Panc1 (cell line): ENCODE measurements around the gene RTL3. TPM values are rescaled to one million over a fixed set of nuclear protein-coding genes. Genes with fewer than 3 reads are reported as not detected.

Source experiments
- ATAC-seq: fragments of 200-7000 bp; cut with Tn5 transposase; 2 replicates; pipeline ENCODE4 v1.9.1; 2020; ENCODE audit warnings: mild to moderate bottlenecking, moderate library complexity
- BruUV-seq: library from RNA; stranded (reverse); fragments of 400-500 nt; replicated peaks from 2 replicates; lab custom pipeline; 2021; lab: Mats Ljungman, UMichigan
- CTCF ChIA-PET: fragments of 300-600 bp; sonication (Branson Sonifier 250); formaldehyde crosslinking; loops from one replicate; lab custom pipeline; 2022; ENCODE audit warnings: antibody characterized with exemption; lab: Charles Lee
- POLR2A ChIA-PET: fragments of 300-600 bp; sonication (Branson Sonifier 250); formaldehyde crosslinking; loops from one replicate; lab custom pipeline; 2022; ENCODE audit warnings: antibody characterized with exemption; lab: Charles Lee
- DNase-seq: peaks from one replicate; pipeline ENCODE4 v3.0.0-alpha.2; 2010; ENCODE audit warnings: low read depth, low spot score
- H3K27ac ChIP-seq: 2 replicates; pipeline ENCODE4 v1.5.1; 2011; ENCODE audit warnings: mild to moderate bottlenecking, low read length, inconsistent platforms
- H3K27me3 ChIP-seq: fragments of 200-500 bp; sonication (Bioruptor generic); 2 replicates; pipeline ENCODE4 v1.6.0; 2014; ENCODE audit warnings: low read length, inconsistent platforms; ENCODE audit not compliant: control insufficient read depth, insufficient read depth
- H3K36me3 ChIP-seq: fragments of 200-500 bp; sonication (Bioruptor generic); 2 replicates; pipeline ENCODE4 v1.5.1; 2014; ENCODE audit warnings: inconsistent platforms, mild to moderate bottlenecking, low read length, moderate library complexity; ENCODE audit not compliant: control insufficient read depth, insufficient read depth
- H3K4me1 ChIP-seq: 2 replicates; pipeline ENCODE4 v1.5.1; 2011; ENCODE audit warnings: inconsistent platforms, mild to moderate bottlenecking, low read length, moderate library complexity; ENCODE audit not compliant: control insufficient read depth, insufficient read depth
- H3K4me3 ChIP-seq, 2 experiments: 2 replicates each; pipeline ENCODE4 v1.5.1; 2011 to 2012; ENCODE audit warnings: low read depth in 2 of 2, low read length in 2 of 2, mild to moderate bottlenecking in 2 of 2, inconsistent platforms in 1 of 2, moderate library complexity in 1 of 2
- H3K9me3 ChIP-seq: fragments of 200-500 bp; sonication (Bioruptor generic); 2 replicates; pipeline ENCODE4 v1.5.1; 2014; ENCODE audit warnings: low read depth, mild to moderate bottlenecking, inconsistent platforms, low read length, moderate library complexity; ENCODE audit not compliant: control insufficient read depth, insufficient read depth
- POLR2AphosphoS5 ChIP-seq: IDR thresholded peaks from 2 replicates; pipeline ENCODE4 v1.6.1; 2012; ENCODE audit warnings: mild to moderate bottlenecking, low read depth, low read length, moderate library complexity
- SIN3A ChIP-seq: IDR thresholded peaks from 2 replicates; pipeline ENCODE4 v1.6.1; 2012; ENCODE audit warnings: low read depth, mild to moderate bottlenecking, low read length, moderate library complexity, borderline replicate concordance; ENCODE audit not compliant: insufficient read depth
- TCF7L2 ChIP-seq: IDR thresholded peaks from 2 replicates; pipeline ENCODE4 v1.6.1; 2011; ENCODE audit warnings: mild to moderate bottlenecking, low read depth, low read length, inconsistent platforms
- in situ Hi-C: cut with HindIII; loops from 2 replicates; pipeline ENCODE4 v1.10.0; 2016; ENCODE audit warnings: low sequenced_read_pairs, low pct_unique_long_range_greater_than_20kb
- intact Hi-C: fragments of 100-400 bp; cut with micrococcal nuclease; formaldehyde crosslinking; loops from one replicate; pipeline ENCODE4 v1.10.0; 2022; ENCODE audit not compliant: unreplicated experiment
- total RNA-seq: library from RNA; stranded (reverse); gene quantifications from one replicate; pipeline ENCODE4 v1.2.1, GENCODE V29; 2021; ENCODE audit not compliant: unreplicated experiment
- TF ChIP-seq, protein P1 (sequence below): fragments of 450-650 bp; IDR thresholded peaks from 2 replicates; pipeline ENCODE4 v1.5.1; 2017; ENCODE audit warnings: mild to moderate bottlenecking
- TF ChIP-seq, protein P2 (sequence below), 2 experiments: IDR thresholded peaks; 2 replicates each; pipeline ENCODE4 v1.6.1; 2011 to 2012; ENCODE audit warnings: low read depth in 2 of 2, control low read depth in 1 of 2, low read length in 1 of 2, mild to moderate bottlenecking in 1 of 2, moderate library complexity in 1 of 2; ENCODE audit not compliant: insufficient read depth in 1 of 2

Gene RTL3
- total RNA-seq, 1 experiment from 2014 or later, result not detected

DNA sequence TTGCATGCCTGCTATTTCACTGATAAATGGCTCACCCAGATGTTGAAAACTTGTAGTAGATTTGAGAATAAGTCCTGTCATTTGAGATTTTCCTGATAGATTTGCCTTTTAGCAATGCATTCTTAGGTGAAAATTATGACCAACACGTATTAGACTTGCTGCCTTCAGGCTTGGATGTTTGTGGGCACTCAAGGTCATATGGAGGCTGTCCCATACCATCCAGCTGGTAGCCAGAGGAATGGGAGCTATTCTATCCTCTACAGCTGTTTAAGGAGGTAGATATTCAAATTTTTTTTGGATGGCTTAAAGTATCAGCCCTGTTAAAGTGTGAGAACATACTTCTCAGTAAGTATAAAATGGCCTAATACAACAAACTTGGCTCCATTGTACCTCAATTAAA lies 34.7 kb downstream of the RTL3 start:
- no peaks in the 10 kb centered on the region for H3K36me3 ChIP-seq
- intact Hi-C loops (no loop called here), in situ Hi-C loops (no loop called here)
- BruUV-seq, result no TSS peak
- TF ChIP-seq SIN3A (no peak), TCF7L2 (no peak), POLR2AphosphoS5 (no peak)
- TF ChIP-seq, protein P1, sequence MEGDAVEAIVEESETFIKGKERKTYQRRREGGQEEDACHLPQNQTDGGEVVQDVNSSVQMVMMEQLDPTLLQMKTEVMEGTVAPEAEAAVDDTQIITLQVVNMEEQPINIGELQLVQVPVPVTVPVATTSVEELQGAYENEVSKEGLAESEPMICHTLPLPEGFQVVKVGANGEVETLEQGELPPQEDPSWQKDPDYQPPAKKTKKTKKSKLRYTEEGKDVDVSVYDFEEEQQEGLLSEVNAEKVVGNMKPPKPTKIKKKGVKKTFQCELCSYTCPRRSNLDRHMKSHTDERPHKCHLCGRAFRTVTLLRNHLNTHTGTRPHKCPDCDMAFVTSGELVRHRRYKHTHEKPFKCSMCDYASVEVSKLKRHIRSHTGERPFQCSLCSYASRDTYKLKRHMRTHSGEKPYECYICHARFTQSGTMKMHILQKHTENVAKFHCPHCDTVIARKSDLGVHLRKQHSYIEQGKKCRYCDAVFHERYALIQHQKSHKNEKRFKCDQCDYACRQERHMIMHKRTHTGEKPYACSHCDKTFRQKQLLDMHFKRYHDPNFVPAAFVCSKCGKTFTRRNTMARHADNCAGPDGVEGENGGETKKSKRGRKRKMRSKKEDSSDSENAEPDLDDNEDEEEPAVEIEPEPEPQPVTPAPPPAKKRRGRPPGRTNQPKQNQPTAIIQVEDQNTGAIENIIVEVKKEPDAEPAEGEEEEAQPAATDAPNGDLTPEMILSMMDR, result no peak
- TF ChIP-seq, protein P2, sequence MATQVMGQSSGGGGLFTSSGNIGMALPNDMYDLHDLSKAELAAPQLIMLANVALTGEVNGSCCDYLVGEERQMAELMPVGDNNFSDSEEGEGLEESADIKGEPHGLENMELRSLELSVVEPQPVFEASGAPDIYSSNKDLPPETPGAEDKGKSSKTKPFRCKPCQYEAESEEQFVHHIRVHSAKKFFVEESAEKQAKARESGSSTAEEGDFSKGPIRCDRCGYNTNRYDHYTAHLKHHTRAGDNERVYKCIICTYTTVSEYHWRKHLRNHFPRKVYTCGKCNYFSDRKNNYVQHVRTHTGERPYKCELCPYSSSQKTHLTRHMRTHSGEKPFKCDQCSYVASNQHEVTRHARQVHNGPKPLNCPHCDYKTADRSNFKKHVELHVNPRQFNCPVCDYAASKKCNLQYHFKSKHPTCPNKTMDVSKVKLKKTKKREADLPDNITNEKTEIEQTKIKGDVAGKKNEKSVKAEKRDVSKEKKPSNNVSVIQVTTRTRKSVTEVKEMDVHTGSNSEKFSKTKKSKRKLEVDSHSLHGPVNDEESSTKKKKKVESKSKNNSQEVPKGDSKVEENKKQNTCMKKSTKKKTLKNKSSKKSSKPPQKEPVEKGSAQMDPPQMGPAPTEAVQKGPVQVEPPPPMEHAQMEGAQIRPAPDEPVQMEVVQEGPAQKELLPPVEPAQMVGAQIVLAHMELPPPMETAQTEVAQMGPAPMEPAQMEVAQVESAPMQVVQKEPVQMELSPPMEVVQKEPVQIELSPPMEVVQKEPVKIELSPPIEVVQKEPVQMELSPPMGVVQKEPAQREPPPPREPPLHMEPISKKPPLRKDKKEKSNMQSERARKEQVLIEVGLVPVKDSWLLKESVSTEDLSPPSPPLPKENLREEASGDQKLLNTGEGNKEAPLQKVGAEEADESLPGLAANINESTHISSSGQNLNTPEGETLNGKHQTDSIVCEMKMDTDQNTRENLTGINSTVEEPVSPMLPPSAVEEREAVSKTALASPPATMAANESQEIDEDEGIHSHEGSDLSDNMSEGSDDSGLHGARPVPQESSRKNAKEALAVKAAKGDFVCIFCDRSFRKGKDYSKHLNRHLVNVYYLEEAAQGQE (IDR thresholded peaks at IDR 0.05; ENCODE audit: insufficient read depth in 1 of 2, low read depth in 2 of 2, low read length in 1 of 2), result no peak
- H3K9me3 ChIP-seq, result no peaks in the 10 kb centered on the region
- CTCF ChIA-PET, result no interaction called here
- DNase-seq (no peak), ATAC-seq (no peak)
- POLR2A ChIA-PET, result no interaction called here
- no peaks in the 10 kb centered on the region for H3K4me1 ChIP-seq
- no peak overlapping the region for H3K4me3 ChIP-seq
- no peak overlapping the region for H3K27ac ChIP-seq
- no peaks in the 10 kb centered on the region for H3K27me3 ChIP-seq

DNA sequence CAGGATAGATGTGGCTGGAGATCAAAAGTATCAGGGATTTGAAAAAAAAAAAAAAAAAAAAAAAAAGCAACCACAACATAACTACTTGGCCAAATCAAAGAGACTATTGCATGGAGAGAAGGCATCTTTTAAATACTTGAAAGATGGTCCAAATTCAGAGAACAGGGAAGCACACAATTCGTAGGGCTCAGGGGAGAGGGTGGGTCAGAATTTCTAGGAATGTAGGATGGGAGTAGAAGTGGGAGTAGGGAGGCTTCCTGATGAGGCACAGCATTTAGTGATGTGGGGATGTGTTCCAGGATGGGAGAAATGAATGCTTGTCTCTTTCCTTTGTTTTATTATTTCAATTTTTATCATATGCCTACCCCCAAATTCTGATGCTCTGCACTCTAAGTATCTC lies 36.3 kb downstream of the RTL3 start:
- Histone ChIP-seq H3K4me1 (no peaks in the 10 kb centered on the region), H3K4me3 (no peak overlapping the region), H3K9me3 (no peaks in the 10 kb centered on the region), H3K27ac (no peak overlapping the region), H3K27me3 (no peaks in the 10 kb centered on the region), H3K36me3 (no peaks in the 10 kb centered on the region)
- BruUV-seq, result no TSS peak
- POLR2A ChIA-PET, result no interaction called here
- in situ Hi-C loops, result no loop called here
- TF ChIP-seq, protein P2 (IDR thresholded peaks at IDR 0.05; ENCODE audit: insufficient read depth in 1 of 2, low read depth in 2 of 2, low read length in 1 of 2), result no peak
- TF ChIP-seq SIN3A (no peak), POLR2AphosphoS5 (no peak), TCF7L2 (no peak)
- CTCF ChIA-PET, result no interaction called here
- ATAC-seq (no peak), DNase-seq (no peak)
- intact Hi-C loops, result no loop called here
